Stimulated activated CD4-positive, alpha-beta T cell treated with anti-CD3 and anti-CD28 coated beads, Interleukin-15, amount 100 ng/mL, for 48 hours (primary cell): Measurements from ENCODE around the gene PRRX1.

Experiments
- DNase-seq, 2 donors: peaks; one replicate each; pipeline ENCODE4 v3.0.0-alpha.2; 2020; ENCODE audit warnings: low read depth in 2 of 2

PRRX1 gene

DNA sequence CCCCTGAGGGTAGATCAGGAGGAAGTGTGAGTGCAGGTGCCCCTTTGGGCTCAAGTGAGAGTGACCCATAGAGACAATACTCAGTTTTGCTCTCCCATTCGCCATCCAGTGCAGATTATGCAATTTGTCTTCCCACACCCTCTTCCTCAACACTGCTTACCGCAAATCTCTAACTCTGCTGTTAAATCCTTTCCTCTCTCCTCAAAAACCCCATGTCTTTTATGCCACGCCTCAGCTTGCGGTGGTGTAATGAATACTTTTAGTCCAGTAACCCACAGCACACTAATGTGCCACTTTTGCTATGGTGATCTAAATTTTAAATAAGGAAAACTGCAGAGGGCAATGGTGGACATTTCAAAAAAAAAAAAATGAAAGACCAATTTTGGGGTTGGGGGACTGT is 57.7 kb downstream of the PRRX1 start:
- DNase-seq = no peak

DNA sequence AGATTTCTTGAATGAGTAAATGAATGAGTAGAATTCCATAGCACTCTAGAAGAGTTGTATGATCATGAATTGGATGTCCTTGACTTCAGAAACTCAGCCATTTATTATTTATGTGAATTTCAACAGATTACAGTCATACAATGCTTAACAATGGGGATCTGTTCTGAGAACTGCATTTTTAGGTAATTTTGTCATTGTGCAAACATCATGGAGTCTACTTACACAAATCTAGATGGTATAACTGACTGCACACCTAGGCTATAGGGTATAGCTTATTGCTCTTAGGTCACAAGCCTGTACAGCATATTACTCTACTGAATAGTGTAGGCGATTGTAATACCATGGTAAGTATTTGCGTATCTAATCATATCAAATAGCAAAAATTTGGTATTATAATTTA is 59.6 kb downstream of the PRRX1 start:
- no peak for DNase-seq

- DNase-seq = no peak
Observed at GRCh38 chr1:170725326-170725725, 61.4 kb downstream of the PRRX1 start.

DNA sequence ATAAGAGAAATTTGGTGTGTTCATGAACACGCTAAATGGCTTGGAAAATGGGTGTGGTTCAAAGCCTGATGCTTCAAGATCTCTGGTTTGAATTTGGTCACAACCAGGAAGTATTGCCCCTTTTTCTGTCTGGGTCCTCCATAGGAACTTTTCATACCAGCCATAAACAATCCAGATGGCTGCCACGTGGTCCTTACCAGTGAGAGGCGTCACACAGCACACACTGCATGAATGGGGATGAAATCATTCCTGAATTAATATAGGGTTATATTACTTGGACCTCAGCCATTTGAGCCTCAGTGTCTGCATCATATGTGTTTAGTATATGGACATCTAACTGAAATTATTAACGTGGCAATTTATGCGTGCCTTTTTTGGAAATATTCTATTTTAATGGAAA is 64.0 kb downstream of the PRRX1 start:
- DNase-seq = no peak

- no peak for DNase-seq
Observed at GRCh38 chr1:170729225-170730002, 65.5 kb downstream of the PRRX1 start.

- no peak for DNase-seq
Observed at GRCh38 chr1:170730014-170730413, 66.1 kb downstream of the PRRX1 start.

- no peak for DNase-seq
Observed at GRCh38 chr1:170730438-170730837, 66.5 kb downstream of the PRRX1 start.

DNA sequence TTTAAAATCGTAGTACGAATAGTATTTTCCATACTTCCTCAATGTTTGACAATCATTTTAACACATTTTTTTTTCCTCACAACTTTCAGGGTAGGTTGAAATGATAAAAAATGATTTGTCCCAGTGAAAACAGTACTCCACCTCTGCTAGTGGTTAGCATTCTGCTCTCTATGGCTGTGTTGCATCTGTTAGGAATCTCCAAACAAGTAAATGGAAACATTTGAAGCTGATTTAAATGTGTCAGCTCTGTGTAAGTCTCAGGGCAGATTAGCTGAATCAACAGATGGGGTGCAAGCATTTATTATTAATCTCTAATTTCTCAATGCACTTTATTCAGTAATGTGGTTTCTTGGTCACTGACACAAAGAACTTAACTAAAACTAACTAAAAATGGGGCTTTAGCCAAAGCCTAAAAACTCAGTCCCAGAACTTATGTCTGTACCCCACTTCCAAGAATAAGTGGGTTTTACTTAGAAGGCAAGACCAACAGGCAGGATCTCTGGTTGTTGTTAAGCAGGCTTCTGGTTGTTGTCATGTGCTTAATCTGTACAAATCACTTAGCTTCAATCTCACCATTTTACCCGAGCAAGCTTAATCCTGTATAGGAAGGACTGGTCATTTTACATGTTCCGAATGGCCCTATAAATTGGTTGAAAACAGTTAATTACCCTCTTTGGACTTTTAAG is 67.8 kb downstream of the PRRX1 start:
- DNase-seq = no peak

DNA sequence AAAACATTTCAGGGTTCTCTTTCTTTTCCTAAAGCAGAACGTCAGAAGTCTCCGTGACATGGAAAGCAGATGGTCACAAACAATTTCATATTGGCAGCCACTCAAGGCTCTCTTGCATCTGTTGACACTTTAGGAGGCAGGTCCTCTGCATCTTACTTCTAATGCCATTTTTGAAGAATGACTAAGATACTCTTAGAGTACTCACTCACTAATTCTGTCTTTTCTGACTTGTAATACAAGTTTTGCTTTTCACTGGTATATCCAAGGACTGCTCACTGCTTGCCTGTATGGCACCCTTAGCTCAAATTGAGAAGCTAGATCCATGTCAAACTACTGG is 68.3 kb downstream of the PRRX1 start:
- DNase-seq = no peak

DNA sequence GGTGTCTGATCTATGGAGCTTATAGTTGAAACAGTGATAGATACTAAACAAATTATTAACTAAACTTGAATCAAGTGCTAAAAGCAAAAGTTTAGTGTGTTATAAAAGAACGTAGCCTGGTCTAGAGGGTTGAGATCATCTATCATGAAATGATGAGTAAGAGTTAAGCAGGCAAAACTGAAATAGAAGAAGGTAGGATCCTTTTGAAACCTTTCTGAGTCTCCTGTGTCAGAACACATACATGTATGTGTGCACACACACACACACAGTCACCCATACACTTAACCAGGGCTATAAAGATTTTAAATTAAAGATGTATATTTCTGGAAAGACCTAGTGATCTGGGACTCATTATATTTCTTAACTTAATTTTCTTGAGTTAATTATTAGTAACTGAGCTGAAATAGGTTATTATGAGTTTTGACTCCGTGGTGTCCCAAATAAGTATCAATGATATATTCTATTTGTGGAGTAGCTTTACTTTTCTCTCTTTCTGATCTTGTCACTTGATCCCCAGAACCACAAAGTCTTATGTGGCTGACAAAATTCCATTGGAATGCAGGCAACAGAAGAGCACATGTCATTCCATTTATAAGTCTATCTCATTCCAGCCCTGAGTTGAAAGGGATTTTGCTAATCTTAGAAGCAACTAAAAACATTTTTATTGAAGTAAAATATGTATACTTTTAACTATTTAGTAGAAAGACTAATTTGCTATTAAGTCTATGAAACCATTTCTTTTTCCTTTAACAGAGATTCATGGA is 70.7 kb downstream of the PRRX1 start:
- no peak for DNase-seq

GRCh38 chr1:170735366-170736263 is 71.7 kb downstream of the PRRX1 start:
- DNase-seq = no peak

- DNase-seq = no peak
Observed at GRCh38 chr1:170739803-170740202, 75.9 kb downstream of the PRRX1 start.

DNA sequence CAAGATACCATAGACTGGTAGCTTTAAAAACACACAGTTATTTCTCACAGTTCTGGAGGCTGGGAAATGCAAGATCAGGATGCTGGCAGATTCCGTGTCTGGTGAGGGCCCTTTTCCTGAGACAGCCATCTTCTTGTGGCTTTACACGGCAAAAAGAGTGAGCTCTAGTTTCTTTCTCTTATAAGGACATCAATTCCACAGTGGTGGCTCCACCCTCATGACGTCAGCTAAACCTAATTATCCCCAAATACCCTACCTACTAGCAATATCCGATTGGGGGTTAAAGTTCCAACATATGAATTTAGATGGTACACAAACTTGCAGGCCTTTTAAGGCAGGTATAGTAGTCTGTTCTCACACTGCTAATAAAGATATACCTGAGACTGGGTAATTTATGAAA is 77.7 kb downstream of the PRRX1 start:
- DNase-seq = no peak

GRCh38 chr1:170742600-170742999 is 78.7 kb downstream of the PRRX1 start:
- no peak for DNase-seq

DNA sequence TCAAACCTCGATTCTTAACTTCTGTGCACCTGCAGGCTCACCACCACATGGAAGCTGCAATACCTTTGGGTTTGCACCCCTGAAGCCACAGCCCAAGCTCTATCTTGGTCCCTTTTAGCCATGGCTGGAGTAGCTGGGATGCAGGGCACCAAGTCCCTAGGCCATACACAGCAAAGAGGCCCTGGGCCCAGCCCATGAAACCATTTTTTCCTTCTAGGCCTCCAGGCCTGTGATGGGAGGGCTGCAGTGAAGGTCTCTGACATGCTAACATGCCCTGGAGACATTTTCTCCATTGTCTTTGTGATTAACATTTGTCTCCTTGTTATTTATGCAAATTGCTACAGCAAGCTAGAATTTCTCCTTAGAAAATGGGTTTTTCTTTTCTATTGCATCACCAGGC is 79.2 kb downstream of the PRRX1 start:
- DNase-seq = no peak

DNA sequence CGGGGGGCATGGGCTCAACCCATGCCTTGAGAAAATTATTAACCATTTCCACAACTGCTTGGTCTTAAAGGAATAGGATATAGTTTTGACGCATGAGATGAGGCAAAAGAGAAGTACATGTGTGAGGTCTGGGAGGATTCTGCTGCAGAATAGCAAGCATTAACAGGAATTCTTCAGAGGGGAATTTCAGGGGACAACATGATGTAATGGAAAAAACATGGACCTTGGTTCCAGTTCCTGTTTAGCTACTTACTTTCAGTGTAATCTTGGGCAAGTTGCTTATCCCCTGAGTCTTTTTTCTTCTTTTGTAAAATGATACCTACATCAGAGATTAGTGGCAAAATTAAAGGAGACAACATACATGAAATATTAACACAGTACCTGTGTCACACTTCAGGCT is 85.6 kb downstream of the PRRX1 start:
- DNase-seq = no peak

- no peak for DNase-seq
Observed at GRCh38 chr1:170749959-170750358, 86.0 kb downstream of the PRRX1 start.

GRCh38 chr1:170755795-170756194 is 91.9 kb downstream of the PRRX1 start:
- DNase-seq = no peak

DNA sequence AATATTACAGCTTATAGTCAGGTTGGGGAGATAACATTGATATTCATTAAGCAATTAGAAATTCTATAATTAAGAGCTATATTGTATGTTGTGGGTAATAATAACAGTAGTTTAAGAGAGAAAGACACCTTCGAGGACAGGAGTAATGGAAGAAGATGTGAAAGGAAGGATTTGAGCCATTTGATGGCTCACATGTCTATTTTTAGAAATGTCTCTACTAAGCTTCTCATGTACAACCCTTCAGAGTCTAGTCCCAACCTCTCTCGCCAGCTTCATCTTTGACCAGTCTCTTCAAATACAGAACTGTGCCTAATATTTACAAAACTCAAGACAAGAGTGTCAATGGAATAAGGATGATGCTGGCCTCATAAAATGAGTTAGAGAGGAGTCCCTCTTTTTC is 95.1 kb downstream of the PRRX1 start:
- no peak for DNase-seq

DNA sequence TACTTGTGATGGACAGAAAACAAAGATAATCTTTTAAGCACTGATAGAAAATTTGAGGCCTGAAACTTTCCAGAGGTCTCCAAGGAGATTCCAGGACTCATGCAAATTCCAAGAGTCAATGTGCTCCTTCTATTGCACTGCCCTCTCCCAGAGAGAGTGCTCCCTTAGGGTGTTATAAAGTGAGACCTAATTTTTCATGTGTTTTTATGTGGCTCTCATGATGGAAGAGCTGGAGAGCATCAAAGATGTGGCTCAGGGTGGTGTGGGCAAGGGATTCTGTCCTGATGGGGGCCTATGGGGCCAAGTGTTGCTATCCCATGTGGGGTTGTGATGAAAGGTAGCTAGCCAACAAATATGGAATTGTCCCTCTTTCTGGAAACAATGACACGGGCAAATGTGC is 101.3 kb downstream of the PRRX1 start:
- DNase-seq = no peak

GRCh38 chr1:170765712-170766330 is 101.9 kb downstream of the PRRX1 start:
- DNase-seq = no peak
